Measurements from ENCODE around the gene IGF2BP1. TPM values are rescaled to one million over a fixed set of nuclear protein-coding genes. Genes with fewer than 3 reads are reported as not detected.

IGF2BP1 gene
- total RNA-seq, 2 experiments from 2014 or later = not detected

DNA sequence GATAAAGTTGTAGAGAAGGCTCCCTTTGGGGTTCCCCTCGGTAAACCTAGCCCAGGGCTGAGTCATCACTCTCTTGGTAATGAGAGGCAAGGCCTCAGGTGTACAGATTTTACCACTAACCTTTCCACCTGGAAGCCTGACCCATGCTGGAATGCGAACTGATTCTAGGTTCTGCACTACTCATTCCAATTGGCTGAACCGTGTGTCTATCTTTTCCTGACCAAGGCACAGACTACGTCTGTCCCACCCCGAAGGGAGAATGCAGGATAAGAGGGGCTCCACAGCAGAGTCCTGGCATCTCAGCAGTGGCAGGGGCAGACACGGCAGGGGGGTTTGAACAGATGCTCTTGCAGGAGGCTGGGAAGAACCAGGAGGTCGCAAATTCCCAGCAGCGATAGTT is 70.0 kb downstream of the IGF2BP1 start:
- Histone ChIP-seq H3K27ac (ENCODE audit: low read depth in 1 of 2, low read length in 2 of 2) (no peak overlapping the region), H3K27me3 (ENCODE audit: control insufficient read depth in 1 of 2, insufficient read depth in 2 of 2, low read length in 2 of 2) (no peaks in the 10 kb centered on the region), H3K36me3 (ENCODE audit: insufficient read depth, low read length) (no peaks in the 10 kb centered on the region), H3K4me1 (ENCODE audit: insufficient read depth, low read length) (no peaks in the 10 kb centered on the region), H3K9me3 (ENCODE audit: control insufficient read depth in 1 of 2, insufficient read depth in 1 of 2, low read length in 2 of 2) (no peaks in the 10 kb centered on the region), H3K4me3 (ENCODE audit: low read length) (no peak overlapping the region)
- intact Hi-C loops (cut with DNase I, micrococcal nuclease) = no loop called here
- Mint-ChIP-seq H3K27ac (no peak overlapping the region), H3K4me3 (no peak overlapping the region), H3K4me1 (ENCODE audit: low read depth) (no peaks in the 10 kb centered on the region), H3K9me3 (no peaks in the 10 kb centered on the region), H3K36me3 (ENCODE audit: low read depth) (no peaks in the 10 kb centered on the region), H3K27me3 (no peaks in the 10 kb centered on the region)
- TF ChIP-seq, protein P1, sequence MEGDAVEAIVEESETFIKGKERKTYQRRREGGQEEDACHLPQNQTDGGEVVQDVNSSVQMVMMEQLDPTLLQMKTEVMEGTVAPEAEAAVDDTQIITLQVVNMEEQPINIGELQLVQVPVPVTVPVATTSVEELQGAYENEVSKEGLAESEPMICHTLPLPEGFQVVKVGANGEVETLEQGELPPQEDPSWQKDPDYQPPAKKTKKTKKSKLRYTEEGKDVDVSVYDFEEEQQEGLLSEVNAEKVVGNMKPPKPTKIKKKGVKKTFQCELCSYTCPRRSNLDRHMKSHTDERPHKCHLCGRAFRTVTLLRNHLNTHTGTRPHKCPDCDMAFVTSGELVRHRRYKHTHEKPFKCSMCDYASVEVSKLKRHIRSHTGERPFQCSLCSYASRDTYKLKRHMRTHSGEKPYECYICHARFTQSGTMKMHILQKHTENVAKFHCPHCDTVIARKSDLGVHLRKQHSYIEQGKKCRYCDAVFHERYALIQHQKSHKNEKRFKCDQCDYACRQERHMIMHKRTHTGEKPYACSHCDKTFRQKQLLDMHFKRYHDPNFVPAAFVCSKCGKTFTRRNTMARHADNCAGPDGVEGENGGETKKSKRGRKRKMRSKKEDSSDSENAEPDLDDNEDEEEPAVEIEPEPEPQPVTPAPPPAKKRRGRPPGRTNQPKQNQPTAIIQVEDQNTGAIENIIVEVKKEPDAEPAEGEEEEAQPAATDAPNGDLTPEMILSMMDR (IDR thresholded peaks at IDR 0.05) = no peak
- ChIA-PET CTCF (no interaction called here), POLR2A (no interaction called here)
- no peak for ATAC-seq (ENCODE audit: poor library complexity)
- DNase-seq = no peak

DNA sequence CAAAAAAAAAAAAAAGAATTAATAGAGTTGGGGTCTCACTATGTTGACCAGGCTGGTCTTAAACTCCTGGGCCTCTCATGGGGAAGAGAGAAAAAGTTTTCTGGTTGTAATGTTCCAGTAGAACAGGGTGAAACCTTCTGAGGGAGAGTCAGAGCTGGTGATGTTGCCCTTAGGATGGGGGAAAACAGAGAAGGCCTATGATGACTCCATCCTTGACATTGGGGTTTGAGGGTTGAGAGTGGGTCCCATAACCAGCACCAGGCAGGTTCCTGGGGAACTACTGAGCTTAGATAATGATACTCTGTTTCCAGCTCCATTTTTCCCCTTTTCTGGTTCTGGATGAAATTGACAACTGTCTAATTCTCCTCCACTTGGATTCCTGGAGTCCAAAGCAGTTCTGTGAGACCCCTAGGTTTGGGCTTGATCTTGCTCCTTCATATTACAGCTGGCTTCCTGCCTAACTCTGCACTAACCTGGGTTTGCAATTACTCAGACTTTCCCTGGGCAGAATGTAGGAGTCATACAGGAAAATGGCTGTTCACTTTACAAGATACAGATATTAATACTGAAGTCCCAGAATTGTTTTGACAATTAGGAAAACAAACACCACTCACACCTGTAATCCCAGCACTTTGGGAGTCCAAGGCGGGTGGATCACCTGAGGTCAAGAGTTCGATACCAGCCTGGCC is 72.5 kb downstream of the IGF2BP1 start:
- no peak for ATAC-seq (ENCODE audit: poor library complexity)
- intact Hi-C loops (cut with DNase I, micrococcal nuclease) = no loop called here
- no peak overlapping the region for H3K27ac Mint-ChIP-seq

DNA sequence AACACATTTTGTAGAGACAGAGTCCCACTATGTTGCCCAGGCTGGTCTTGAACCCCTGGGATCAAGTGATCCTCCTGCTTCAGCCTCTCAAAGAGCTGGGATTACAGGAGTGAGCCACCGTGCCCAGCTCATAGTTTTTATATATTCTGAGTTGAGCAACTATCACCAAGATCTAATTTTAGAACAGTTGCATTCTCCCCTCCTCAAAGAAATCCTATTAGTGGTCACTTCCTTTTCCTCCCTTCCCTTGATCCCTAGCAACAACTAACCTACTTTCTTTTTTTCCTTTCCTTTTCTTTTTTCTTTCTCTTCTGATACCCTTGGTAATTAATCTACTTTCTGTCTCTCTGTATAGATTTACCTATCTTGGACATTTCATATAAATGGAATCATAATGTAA is 73.9 kb downstream of the IGF2BP1 start:
- H3K27me3 ChIP-seq (ENCODE audit: control insufficient read depth in 1 of 2, insufficient read depth in 2 of 2, low read length in 2 of 2) = peaks cover 0 to 2% of the 10 kb centered on the region in 2 experiments
- no peak overlapping the region for H3K4me3 ChIP-seq (ENCODE audit: low read length)
- DNase-seq (no peak), ATAC-seq (ENCODE audit: poor library complexity) (no peak)
- no peaks in the 10 kb centered on the region for H3K9me3 ChIP-seq (ENCODE audit: control insufficient read depth in 1 of 2, insufficient read depth in 1 of 2, low read length in 2 of 2)
- POLR2A ChIA-PET = no interaction called here
- Mint-ChIP-seq H3K4me3 (no peak overlapping the region), H3K36me3 (ENCODE audit: low read depth) (no peaks in the 10 kb centered on the region), H3K4me1 (ENCODE audit: low read depth) (no peaks in the 10 kb centered on the region), H3K27ac (no peak overlapping the region), H3K9me3 (no peaks in the 10 kb centered on the region), H3K27me3 (peaks cover 16% of the 10 kb centered on the region)
- H3K4me1 ChIP-seq (ENCODE audit: insufficient read depth, low read length) = no peaks in the 10 kb centered on the region
- H3K27ac ChIP-seq (ENCODE audit: low read depth in 1 of 2, low read length in 2 of 2) = no peak overlapping the region
- H3K36me3 ChIP-seq (ENCODE audit: insufficient read depth, low read length) = no peaks in the 10 kb centered on the region
- intact Hi-C loops (cut with DNase I, micrococcal nuclease) = no loop called here
- CTCF ChIA-PET = no interaction called here
- TF ChIP-seq, protein P1 (IDR thresholded peaks at IDR 0.05) = no peak

More for the DNA sequence above, 72.5 kb downstream of the IGF2BP1 start:
- no peaks in the 10 kb centered on the region for H3K4me1 Mint-ChIP-seq (ENCODE audit: low read depth)
- no peaks in the 10 kb centered on the region for H3K9me3 Mint-ChIP-seq
- H3K27me3 ChIP-seq (ENCODE audit: control insufficient read depth in 1 of 2, insufficient read depth in 2 of 2, low read length in 2 of 2) = no peaks in the 10 kb centered on the region
- H3K4me3 Mint-ChIP-seq = no peak overlapping the region
- no peak overlapping the region for H3K27ac ChIP-seq (ENCODE audit: low read depth in 1 of 2, low read length in 2 of 2)
- no peaks in the 10 kb centered on the region for H3K36me3 ChIP-seq (ENCODE audit: insufficient read depth, low read length)
- DNase-seq = no peak
- peaks cover 8% of the 10 kb centered on the region for H3K27me3 Mint-ChIP-seq
- H3K4me1 ChIP-seq (ENCODE audit: insufficient read depth, low read length) = no peaks in the 10 kb centered on the region
- H3K4me3 ChIP-seq (ENCODE audit: low read length) = no peak overlapping the region
- ChIA-PET CTCF (no interaction called here), POLR2A (no interaction called here)
- no peaks in the 10 kb centered on the region for H3K36me3 Mint-ChIP-seq (ENCODE audit: low read depth)
- no peaks in the 10 kb centered on the region for H3K9me3 ChIP-seq (ENCODE audit: control insufficient read depth in 1 of 2, insufficient read depth in 1 of 2, low read length in 2 of 2)
- TF ChIP-seq, protein P1 (IDR thresholded peaks at IDR 0.05) = no peak
